Mesenchymal stem cell (in vitro differentiated cells and primary cell): ENCODE data around the gene COL15A1.

Source experiments
- DNase-seq: peaks from one replicate; pipeline ENCODE4 v3.0.0-alpha.2; 2013
- H2AFZ ChIP-seq: one replicate; pipeline ENCODE4 v1.6.1; 2013; ENCODE audit warnings: low read depth, mild to moderate bottlenecking, control low read depth, inconsistent platforms, low read length, moderate library complexity
- H2AK5ac ChIP-seq: 2 replicates; pipeline ENCODE4 v1.6.1; 2013; ENCODE audit warnings: low read length, moderate library complexity, mild to moderate bottlenecking, inconsistent platforms; ENCODE audit not compliant: severe bottlenecking
- H2BK120ac ChIP-seq: one replicate; pipeline ENCODE4 v1.6.1; 2013; ENCODE audit warnings: low read depth, mild to moderate bottlenecking, inconsistent platforms, low read length, moderate library complexity
- H2BK12ac ChIP-seq, 2 experiments: one replicate each; pipeline ENCODE4 v1.6.1; 2013; ENCODE audit warnings: inconsistent platforms in 2 of 2, low read length in 2 of 2, mild to moderate bottlenecking in 2 of 2, moderate library complexity in 2 of 2, control low read depth in 1 of 2
- H2BK15ac ChIP-seq: one replicate; pipeline ENCODE4 v1.6.1; 2013; ENCODE audit warnings: mild to moderate bottlenecking, low read depth, inconsistent platforms; ENCODE audit not compliant: poor library complexity, severe bottlenecking
- H2BK5ac ChIP-seq: 2 replicates; pipeline ENCODE4 v1.6.1; 2013; ENCODE audit warnings: low read depth, mild to moderate bottlenecking, low read length, control low read depth, inconsistent platforms; ENCODE audit not compliant: poor library complexity, severe bottlenecking
- H3K14ac ChIP-seq, 2 experiments: one replicate each; pipeline ENCODE4 v1.6.1; 2013; ENCODE audit warnings: inconsistent platforms in 2 of 2, low read length in 2 of 2, control low read depth in 1 of 2, mild to moderate bottlenecking in 1 of 2, moderate library complexity in 1 of 2
- H3K18ac ChIP-seq, 2 experiments: one replicate each; pipeline ENCODE4 v1.6.1; 2013; ENCODE audit warnings: inconsistent platforms in 2 of 2, low read length in 2 of 2, control low read depth in 1 of 2, low read depth in 1 of 2, mild to moderate bottlenecking in 1 of 2
- H3K23ac ChIP-seq, 2 experiments: one replicate each; pipeline ENCODE4 v1.6.1; 2013; ENCODE audit warnings: inconsistent platforms in 2 of 2, low read length in 2 of 2, mild to moderate bottlenecking in 2 of 2, moderate library complexity in 2 of 2, control low read depth in 1 of 2
- H3K27ac ChIP-seq: 2 replicates; pipeline ENCODE4 v1.5.1; 2013; ENCODE audit warnings: mild to moderate bottlenecking, moderate library complexity, low read length, control low read depth, inconsistent platforms; ENCODE audit not compliant: poor library complexity, severe bottlenecking
- H3K27me3 ChIP-seq, 2 experiments: 2 replicates each; pipeline versions ENCODE4 v1.6.1 to v1.7.0; 2013; ENCODE audit warnings: low read length in 2 of 2, mild to moderate bottlenecking in 2 of 2, moderate library complexity in 2 of 2, control low read depth in 1 of 2, inconsistent platforms in 1 of 2; ENCODE audit not compliant: control insufficient read depth in 1 of 2, insufficient read depth in 1 of 2
- H3K36me3 ChIP-seq, 2 experiments: 2 replicates each; pipeline versions ENCODE4 v1.6.1 to v1.7.0; 2013; ENCODE audit warnings: low read length in 2 of 2, control low read depth in 1 of 2, inconsistent platforms in 1 of 2, low read depth in 1 of 2, mild to moderate bottlenecking in 1 of 2; ENCODE audit not compliant: insufficient read depth in 2 of 2, control insufficient read depth in 1 of 2
- H3K4ac ChIP-seq, 2 experiments: one replicate each; pipeline ENCODE4 v1.6.1; 2013; ENCODE audit warnings: inconsistent platforms in 2 of 2, low read length in 2 of 2, mild to moderate bottlenecking in 2 of 2, moderate library complexity in 2 of 2, control low read depth in 1 of 2, low read depth in 1 of 2
- H3K4me1 ChIP-seq: 2 replicates; pipeline ENCODE4 v1.6.1; 2013; ENCODE audit warnings: low read depth, low read length, control low read depth; ENCODE audit not compliant: control insufficient read depth, insufficient read depth
- H3K4me2 ChIP-seq: 2 replicates; pipeline ENCODE4 v1.6.1; 2013; ENCODE audit warnings: low read length, mild to moderate bottlenecking, inconsistent platforms; ENCODE audit not compliant: poor library complexity, severe bottlenecking
- H3K4me3 ChIP-seq, 2 experiments: 2 replicates each; pipeline versions ENCODE4 v1.5.1 to v1.7.0; 2013; ENCODE audit warnings: low read length in 2 of 2, mild to moderate bottlenecking in 2 of 2, control low read depth in 1 of 2, low read depth in 1 of 2; ENCODE audit not compliant: insufficient read depth in 1 of 2
- H3K79me1 ChIP-seq: replicated peaks from 2 replicates; pipeline ENCODE4 v1.6.1; 2013; ENCODE audit warnings: mild to moderate bottlenecking, control low read depth, low read length, inconsistent platforms; ENCODE audit not compliant: poor library complexity, severe bottlenecking
- H3K9ac ChIP-seq: 2 replicates; pipeline ENCODE4 v1.7.0; 2013; ENCODE audit warnings: mild to moderate bottlenecking, low read length, moderate library complexity
- H3K9me3 ChIP-seq: 2 replicates; pipeline ENCODE4 v1.7.0; 2013; ENCODE audit warnings: mild to moderate bottlenecking, low read length; ENCODE audit not compliant: control insufficient read depth
- H4K8ac ChIP-seq: one replicate; pipeline ENCODE4 v1.6.1; 2013; ENCODE audit warnings: inconsistent platforms, mild to moderate bottlenecking, low read length, moderate library complexity
- H4K91ac ChIP-seq: one replicate; pipeline ENCODE4 v1.6.1; 2013; ENCODE audit warnings: mild to moderate bottlenecking, low read length, inconsistent platforms
- WGBS: methylation state at CpG from one replicate; pipeline ENCODE4 v1.1.7; 2013; ENCODE audit warnings: mixed read lengths; 5-methylcytosine and 5-hydroxymethylcytosine counted together

COL15A1 gene

DNA sequence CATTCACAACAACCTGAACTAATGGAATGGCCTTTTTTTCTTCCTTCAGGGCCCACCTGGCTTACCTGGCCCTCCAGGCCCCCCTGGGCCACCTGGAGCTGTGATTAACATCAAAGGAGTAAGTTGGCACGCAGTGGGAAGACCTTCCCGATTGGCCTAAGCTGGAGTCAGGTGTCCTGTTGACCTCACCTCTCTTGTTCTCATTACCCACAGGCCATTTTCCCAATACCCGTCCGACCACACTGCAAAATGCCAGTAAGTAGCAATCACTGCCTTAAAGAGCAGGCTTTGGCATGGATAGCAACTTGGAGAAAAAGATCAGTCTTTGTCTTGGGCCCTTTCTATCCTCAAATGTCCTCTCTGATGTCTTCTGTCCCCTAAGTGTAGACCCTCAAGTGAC, 105.9 kb downstream of the COL15A1 start:
- 75% methylated on average over 4 of the region's 4 CpGs for WGBS
- DNase-seq: no peak
- Histone ChIP-seq H3K4ac (peak overlapping the region in 1 of 2 experiments; percentile 25), H4K8ac (no peak overlapping the region), H3K9me3 (peaks cover 9% of the 10 kb centered on the region), H2BK15ac (no peak overlapping the region), H3K9ac (no peak overlapping the region), H3K79me1 (no peaks in the 10 kb centered on the region), H3K4me3 (no peak overlapping the region), H3K14ac (no peak overlapping the region), H3K27ac (no peak overlapping the region), H4K91ac (no peak overlapping the region), H3K23ac (no peak overlapping the region), H2AK5ac (no peak overlapping the region), H3K27me3 (no peaks in the 10 kb centered on the region), H3K36me3 (peaks cover 0 to 16% of the 10 kb centered on the region in 2 experiments), H3K4me2 (no peak overlapping the region), H2BK5ac (no peak overlapping the region), H2BK12ac (peak overlapping the region in 1 of 2 experiments; percentile 12), H2BK120ac (no peak overlapping the region), H2AFZ (no peak overlapping the region), H3K18ac (peak overlapping the region; percentile 5 to 23), H3K4me1 (peaks cover 5% of the 10 kb centered on the region)

DNA sequence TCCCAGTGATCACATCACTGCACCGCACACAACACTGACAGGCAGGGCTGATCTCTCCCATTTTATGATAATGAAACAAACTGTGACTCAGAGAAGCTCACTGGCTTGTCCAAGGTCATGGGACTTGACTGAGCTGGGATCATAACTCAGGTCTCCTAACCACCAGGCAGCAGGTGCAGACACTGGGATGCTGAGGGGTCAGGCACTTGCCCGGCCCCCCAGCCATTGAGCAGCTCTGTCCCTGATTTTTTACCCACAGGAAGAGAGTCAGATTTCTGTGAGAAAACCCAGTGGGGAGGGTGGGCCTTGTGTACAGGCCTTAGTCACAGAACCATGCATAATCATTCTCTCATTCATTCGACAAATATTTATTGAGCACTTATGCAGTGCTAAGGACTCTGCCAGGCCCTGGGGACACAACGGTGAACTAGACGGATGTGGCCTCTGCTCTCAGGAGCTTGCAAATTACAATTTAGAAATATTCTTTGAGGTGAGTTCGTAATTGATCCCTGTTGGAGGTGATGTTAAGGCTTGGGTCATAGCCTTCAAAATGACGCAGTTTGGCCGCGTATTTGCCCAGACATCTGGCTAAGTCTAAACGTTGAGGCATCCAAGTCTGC, 106.7 kb downstream of the COL15A1 start:
- H3K36me3 ChIP-seq: peaks cover 0 to 11% of the 10 kb centered on the region in 2 experiments
- H3K18ac ChIP-seq: peak overlapping the region; percentile 63
- H2AK5ac ChIP-seq: no peak overlapping the region
- no peaks in the 10 kb centered on the region for H3K27me3 ChIP-seq
- no peak overlapping the region for H3K9ac ChIP-seq
- no peaks in the 10 kb centered on the region for H3K79me1 ChIP-seq
- H2BK15ac ChIP-seq: no peak overlapping the region
- peak overlapping the region; percentile 38 to 89 for H2BK12ac ChIP-seq
- no peak overlapping the region for H3K4ac ChIP-seq
- no peak overlapping the region for H2BK5ac ChIP-seq
- no peak overlapping the region for H3K27ac ChIP-seq
- H2BK120ac ChIP-seq: no peak overlapping the region
- DNase-seq: peak; percentile 52
- WGBS: 71% methylated on average over 8 of the region's 10 CpGs
- no peak overlapping the region for H3K4me3 ChIP-seq
- peak overlapping the region; percentile 64 for H4K91ac ChIP-seq
- H3K9me3 ChIP-seq: peaks cover under 1% of the 10 kb centered on the region
- H4K8ac ChIP-seq: peak overlapping the region; percentile 46
- no peak overlapping the region for H2AFZ ChIP-seq
- peaks cover 6% of the 10 kb centered on the region for H3K4me1 ChIP-seq
- H3K14ac ChIP-seq: peak overlapping the region in 1 of 2 experiments; percentile 62
- no peak overlapping the region for H3K23ac ChIP-seq
- H3K4me2 ChIP-seq: no peak overlapping the region

DNA sequence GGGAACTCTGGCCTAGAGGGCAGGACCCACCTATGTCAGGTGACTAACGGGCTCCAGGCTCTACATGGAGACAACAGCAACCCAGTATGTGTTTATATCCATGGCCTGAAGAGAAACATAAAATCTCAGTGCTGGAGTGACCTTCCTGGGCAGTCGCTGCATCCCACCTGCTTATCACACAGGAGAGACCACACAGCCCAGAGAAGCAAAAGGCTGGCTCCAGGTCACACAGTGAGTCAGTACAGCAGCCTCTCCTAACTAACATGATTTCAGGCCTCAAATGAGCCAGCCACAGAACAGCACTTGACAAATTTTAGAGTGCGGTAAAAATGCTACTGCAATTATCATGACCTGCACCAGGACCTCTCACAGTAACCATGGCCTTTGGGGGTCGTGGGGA, 107.2 kb downstream of the COL15A1 start:
- Histone ChIP-seq H2AFZ (no peak overlapping the region), H2BK5ac (no peak overlapping the region), H3K4me3 (no peak overlapping the region), H3K18ac (peak overlapping the region; percentile 63), H3K9me3 (no peaks in the 10 kb centered on the region), H2BK120ac (no peak overlapping the region), H3K27me3 (no peaks in the 10 kb centered on the region), H2AK5ac (no peak overlapping the region), H3K4ac (no peak overlapping the region), H2BK12ac (peak overlapping the region; percentile 38 to 89), H3K27ac (no peak overlapping the region), H2BK15ac (no peak overlapping the region), H4K8ac (no peak overlapping the region), H4K91ac (peak overlapping the region; percentile 64), H3K14ac (peak overlapping the region in 1 of 2 experiments; percentile 62), H3K4me2 (no peak overlapping the region), H3K4me1 (peaks cover 6% of the 10 kb centered on the region), H3K23ac (no peak overlapping the region), H3K36me3 (peaks cover 0 to 12% of the 10 kb centered on the region in 2 experiments), H3K9ac (no peak overlapping the region), H3K79me1 (no peaks in the 10 kb centered on the region)
- WGBS: 72% methylated on average over 4 of the region's 4 CpGs
- DNase-seq: peak; percentile 29

DNA sequence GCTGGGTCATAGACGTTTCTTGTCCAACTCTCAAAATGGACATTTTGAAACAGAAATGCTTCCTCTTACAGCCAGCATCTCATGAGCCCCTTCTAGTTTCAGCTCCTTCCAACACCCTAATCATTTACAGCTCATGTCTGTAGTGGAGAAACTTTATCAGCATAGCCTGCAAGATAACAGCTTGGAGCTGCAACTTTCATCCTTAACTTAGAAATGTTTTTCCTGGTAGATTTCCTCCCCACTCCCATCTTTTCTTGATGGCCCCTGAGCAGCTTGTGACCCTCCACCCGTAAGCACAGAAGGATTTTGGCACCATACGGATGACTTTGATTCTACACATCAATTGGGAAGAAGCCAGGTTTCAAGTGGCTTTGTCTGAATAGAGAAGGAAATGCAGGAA, 107.7 kb downstream of the COL15A1 start:
- H2BK12ac ChIP-seq: no peak overlapping the region
- H3K4me1 ChIP-seq: peaks cover 8% of the 10 kb centered on the region
- peaks cover 0 to 16% of the 10 kb centered on the region in 2 experiments for H3K36me3 ChIP-seq
- no peak overlapping the region for H3K14ac ChIP-seq
- H3K18ac ChIP-seq: no peak overlapping the region
- no peak overlapping the region for H3K4me2 ChIP-seq
- H4K8ac ChIP-seq: no peak overlapping the region
- H3K4ac ChIP-seq: no peak overlapping the region
- no peak overlapping the region for H2BK120ac ChIP-seq
- H2AFZ ChIP-seq: no peak overlapping the region
- no peak overlapping the region for H2AK5ac ChIP-seq
- H3K79me1 ChIP-seq: no peaks in the 10 kb centered on the region
- no peak overlapping the region for H3K23ac ChIP-seq
- no peak overlapping the region for H3K4me3 ChIP-seq
- no peak overlapping the region for H4K91ac ChIP-seq
- 75% methylated on average over 3 of the region's 3 CpGs for WGBS
- no peaks in the 10 kb centered on the region for H3K27me3 ChIP-seq
- H3K9ac ChIP-seq: no peak overlapping the region
- no peak overlapping the region for H2BK15ac ChIP-seq
- DNase-seq: no peak
- H3K27ac ChIP-seq: no peak overlapping the region
- H3K9me3 ChIP-seq: no peaks in the 10 kb centered on the region
- no peak overlapping the region for H2BK5ac ChIP-seq
